ENCODE results near the gene MTHFD1L. TPM values are rescaled to one million over a fixed set of nuclear protein-coding genes. Genes with fewer than 3 reads are reported as not detected.
"Not testable (repeated sequence)": the region's sequence is repeated elsewhere in the genome, so short reads cannot be mapped to it uniquely, and the experiment has no call there.

Gene MTHFD1L
- total RNA-seq, 4 donors from 2014 or later: 2.4 to 19.2 (median 8.0) TPM

DNA sequence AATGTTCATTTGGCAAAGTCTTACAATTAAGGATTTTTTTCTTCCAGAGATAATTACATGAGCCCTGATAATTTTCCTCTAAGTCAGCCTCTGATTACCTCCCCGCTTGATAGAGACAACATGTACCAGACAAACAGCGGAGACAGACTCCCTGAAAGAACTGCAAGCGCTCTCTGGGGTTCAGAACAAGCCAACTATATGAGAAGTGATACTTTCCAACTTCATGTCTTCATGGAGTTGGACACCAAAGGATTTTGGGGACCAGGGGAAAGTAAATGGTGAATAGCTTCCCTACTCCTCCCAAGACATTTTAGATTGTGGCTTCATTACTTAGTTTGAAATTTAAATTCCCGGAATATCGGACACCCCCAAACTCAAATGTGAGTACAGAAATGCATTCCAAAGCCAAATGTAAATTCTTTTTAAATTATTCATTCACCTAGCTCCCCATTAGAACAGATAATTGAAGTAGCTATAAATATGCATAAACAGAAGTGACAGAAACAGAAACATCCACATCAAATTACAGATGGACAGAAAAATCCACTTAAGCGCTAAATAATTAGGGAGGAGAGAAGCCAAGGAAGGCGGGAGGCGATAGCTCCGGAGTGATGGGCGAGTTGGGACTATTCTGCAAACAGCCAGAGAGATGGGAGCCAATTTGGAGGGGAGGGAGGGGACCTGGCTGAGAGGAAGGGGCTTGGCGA, 244.5 kb downstream of the MTHFD1L start:
- Histone ChIP-seq H3K27me3 (no peaks in the 10 kb centered on the region), H3K36me3 (no peaks in the 10 kb centered on the region), H3K4me1 (no peaks in the 10 kb centered on the region), H3K4me3 (no peak overlapping the region), H3K9me3 (no peaks in the 10 kb centered on the region), H3K27ac (no peak overlapping the region)
- DNase-seq: no peak
- 66 to 72% methylated on average over 11 of the region's 11 CpGs for WGBS, 2 donors
- TF ChIP-seq, protein P1, sequence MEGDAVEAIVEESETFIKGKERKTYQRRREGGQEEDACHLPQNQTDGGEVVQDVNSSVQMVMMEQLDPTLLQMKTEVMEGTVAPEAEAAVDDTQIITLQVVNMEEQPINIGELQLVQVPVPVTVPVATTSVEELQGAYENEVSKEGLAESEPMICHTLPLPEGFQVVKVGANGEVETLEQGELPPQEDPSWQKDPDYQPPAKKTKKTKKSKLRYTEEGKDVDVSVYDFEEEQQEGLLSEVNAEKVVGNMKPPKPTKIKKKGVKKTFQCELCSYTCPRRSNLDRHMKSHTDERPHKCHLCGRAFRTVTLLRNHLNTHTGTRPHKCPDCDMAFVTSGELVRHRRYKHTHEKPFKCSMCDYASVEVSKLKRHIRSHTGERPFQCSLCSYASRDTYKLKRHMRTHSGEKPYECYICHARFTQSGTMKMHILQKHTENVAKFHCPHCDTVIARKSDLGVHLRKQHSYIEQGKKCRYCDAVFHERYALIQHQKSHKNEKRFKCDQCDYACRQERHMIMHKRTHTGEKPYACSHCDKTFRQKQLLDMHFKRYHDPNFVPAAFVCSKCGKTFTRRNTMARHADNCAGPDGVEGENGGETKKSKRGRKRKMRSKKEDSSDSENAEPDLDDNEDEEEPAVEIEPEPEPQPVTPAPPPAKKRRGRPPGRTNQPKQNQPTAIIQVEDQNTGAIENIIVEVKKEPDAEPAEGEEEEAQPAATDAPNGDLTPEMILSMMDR (IDR thresholded peaks at IDR 0.05): no peak
- TF ChIP-seq POLR2A (IDR thresholded peaks at IDR 0.05): no peak
- intact Hi-C loops (cut with DNase I): no loop called here

DNA sequence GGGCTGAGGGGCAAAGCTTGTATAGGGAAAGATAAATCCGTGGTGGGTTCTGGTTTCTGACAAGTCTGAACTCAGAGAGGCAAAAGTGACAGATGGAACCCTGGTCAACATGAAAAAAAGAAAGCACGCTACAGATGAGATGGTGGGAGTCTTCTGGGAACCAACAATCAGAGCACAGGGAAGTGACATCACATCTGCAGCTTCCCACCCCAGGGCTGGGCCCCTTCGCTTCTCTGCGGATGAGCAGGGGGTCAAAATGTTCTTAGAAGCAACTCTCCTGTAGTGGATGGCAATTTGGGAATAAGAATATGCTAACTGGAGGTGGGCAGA, 245.0 kb downstream of the MTHFD1L start:
- TF ChIP-seq, protein P1 (IDR thresholded peaks at IDR 0.05): no peak
- no peak for TF ChIP-seq POLR2A (IDR thresholded peaks at IDR 0.05)
- H3K4me3 ChIP-seq: no peak overlapping the region
- intact Hi-C loops (cut with DNase I): no loop called here
- no peaks in the 10 kb centered on the region for H3K36me3 ChIP-seq
- no peak for DNase-seq
- no peaks in the 10 kb centered on the region for H3K4me1 ChIP-seq
- WGBS, 2 donors: 59 to 80% methylated on average over 4 of the region's 4 CpGs
- no peaks in the 10 kb centered on the region for H3K27me3 ChIP-seq
- H3K27ac ChIP-seq: no peak overlapping the region
- H3K9me3 ChIP-seq: no peaks in the 10 kb centered on the region

DNA sequence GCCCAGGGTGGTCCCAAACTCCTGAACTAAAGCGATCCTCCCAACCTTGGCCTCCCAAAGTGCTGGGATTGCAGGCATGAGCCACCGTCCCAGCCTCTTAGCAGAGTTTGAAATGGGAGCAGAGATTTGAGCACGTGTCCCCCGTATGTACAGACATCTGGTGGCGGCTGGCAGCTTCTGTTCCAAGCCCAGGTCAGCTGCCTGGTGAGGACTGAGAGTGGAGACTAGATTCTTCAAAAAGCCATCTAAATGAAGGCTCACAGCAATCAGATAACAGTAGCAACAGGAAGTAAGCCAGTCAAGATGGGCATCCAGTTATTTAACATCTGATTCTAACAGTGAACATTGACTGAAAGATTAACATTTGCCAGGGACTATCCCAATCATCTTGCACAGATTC, 246.2 kb downstream of the MTHFD1L start:
- no peaks in the 10 kb centered on the region for H3K36me3 ChIP-seq
- H3K4me1 ChIP-seq: no peaks in the 10 kb centered on the region
- intact Hi-C loops (cut with DNase I): no loop called here
- no peaks in the 10 kb centered on the region for H3K9me3 ChIP-seq
- DNase-seq: no peak
- no peak for TF ChIP-seq POLR2A (IDR thresholded peaks at IDR 0.05)
- TF ChIP-seq, protein P1 (IDR thresholded peaks at IDR 0.05): no peak
- no peak overlapping the region for H3K4me3 ChIP-seq
- no peak overlapping the region for H3K27ac ChIP-seq
- WGBS, 2 donors: 76 to 100% methylated on average over 1 to 4 of the region's 5 CpGs
- H3K27me3 ChIP-seq: no peaks in the 10 kb centered on the region

DNA sequence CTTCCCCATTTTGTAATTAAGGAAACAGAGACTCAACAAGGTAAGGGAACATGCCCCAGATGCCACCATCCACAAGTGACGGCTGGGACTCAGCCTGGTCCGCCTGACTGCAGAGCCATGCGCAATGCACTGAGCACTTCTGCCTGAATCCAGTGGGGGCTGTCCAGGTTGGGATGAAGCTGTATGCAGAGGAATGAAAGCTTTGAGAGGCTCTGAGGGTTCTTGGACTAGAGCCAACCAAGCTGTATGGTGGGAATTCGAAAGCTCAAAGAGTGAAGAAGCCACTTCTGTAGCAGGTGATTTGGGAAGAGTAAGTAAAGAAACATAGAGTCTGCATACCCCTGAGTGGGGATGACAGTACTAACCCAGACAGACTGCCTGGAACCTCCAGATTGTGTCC, 246.6 kb downstream of the MTHFD1L start:
- no peak for DNase-seq
- no peaks in the 10 kb centered on the region for H3K4me1 ChIP-seq
- 87 to 94% methylated on average over 4 of the region's 4 CpGs for WGBS, 2 donors
- H3K36me3 ChIP-seq: no peaks in the 10 kb centered on the region
- H3K27ac ChIP-seq: no peak overlapping the region
- TF ChIP-seq, protein P1 (IDR thresholded peaks at IDR 0.05): no peak
- no peak for TF ChIP-seq POLR2A (IDR thresholded peaks at IDR 0.05)
- intact Hi-C loops (cut with DNase I): no loop called here
- H3K27me3 ChIP-seq: no peaks in the 10 kb centered on the region
- H3K4me3 ChIP-seq: no peak overlapping the region
- H3K9me3 ChIP-seq: no peaks in the 10 kb centered on the region

DNA sequence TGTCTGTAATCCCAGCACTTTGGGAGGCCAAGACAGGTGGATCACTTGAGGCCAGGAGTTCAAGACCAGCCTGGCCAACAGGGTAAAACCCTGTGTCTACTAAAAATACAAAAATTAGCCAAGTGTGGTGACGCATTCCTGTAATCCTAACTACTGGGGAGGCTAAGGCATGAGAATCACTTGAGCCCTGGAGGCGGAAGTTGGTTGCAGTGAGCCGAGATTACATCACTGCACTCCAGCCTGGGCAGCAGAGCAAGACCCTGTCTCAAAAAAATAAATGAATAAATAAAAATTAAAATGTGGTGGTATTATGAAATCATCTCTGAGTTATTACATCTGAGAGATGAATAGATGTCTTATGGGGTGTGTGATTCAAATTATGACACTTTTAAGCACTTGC, 247.4 kb downstream of the MTHFD1L start:
- 85 to 93% methylated on average over 3 of the region's 3 CpGs for WGBS, 2 donors
- H3K4me1 ChIP-seq; H3K9me3 ChIP-seq; H3K27me3 ChIP-seq; H3K4me3 ChIP-seq; DNase-seq; H3K36me3 ChIP-seq; intact Hi-C loops (cut with DNase I); H3K27ac ChIP-seq: not testable (repeated sequence)

DNA sequence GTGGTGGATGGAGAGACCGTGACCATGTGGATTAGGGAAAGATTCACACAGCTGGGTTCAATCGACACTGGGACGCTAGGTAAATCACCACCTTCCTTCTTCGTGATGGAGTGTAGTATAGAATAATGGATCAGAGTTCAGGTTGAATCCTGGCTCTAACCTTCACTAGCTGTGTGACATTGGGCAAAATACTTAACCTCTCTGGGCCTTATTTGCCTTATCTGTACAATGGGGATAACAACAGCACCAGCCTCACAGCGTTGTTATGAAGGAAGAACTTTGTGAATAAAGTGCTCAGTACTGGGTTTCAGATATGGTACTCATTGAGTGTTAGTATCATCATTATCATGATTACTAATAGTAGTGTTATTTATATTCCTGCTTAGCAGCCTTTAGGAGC, 248.1 kb downstream of the MTHFD1L start:
- intact Hi-C loops (cut with DNase I): no loop called here
- no peaks in the 10 kb centered on the region for H3K36me3 ChIP-seq
- no peaks in the 10 kb centered on the region for H3K4me1 ChIP-seq
- WGBS, 2 donors: 83 to 87% methylated on average over 5 of the region's 5 CpGs
- TF ChIP-seq, protein P1 (IDR thresholded peaks at IDR 0.05): no peak
- TF ChIP-seq POLR2A (IDR thresholded peaks at IDR 0.05): no peak
- no peak overlapping the region for H3K27ac ChIP-seq
- no peaks in the 10 kb centered on the region for H3K9me3 ChIP-seq
- no peak for DNase-seq
- no peaks in the 10 kb centered on the region for H3K27me3 ChIP-seq
- H3K4me3 ChIP-seq: no peak overlapping the region
